IgD-negative memory B cell (primary cell): Measurements from ENCODE around the gene OR6M1. TPM values are rescaled to one million over a fixed set of nuclear protein-coding genes. Genes with fewer than 3 reads are reported as not detected.

Experiments
- H3K27ac Mint-ChIP-seq, 3 donors: one replicate each; pipeline ENCODE4 v1.8.0; 2020 to 2022; ENCODE audit warnings: mild to moderate bottlenecking in 3 of 3, mixed read lengths in 3 of 3, moderate library complexity in 1 of 3
- H3K27me3 Mint-ChIP-seq: one replicate; pipeline ENCODE4 v1.8.0; 2021; ENCODE audit warnings: mixed read lengths
- H3K36me3 Mint-ChIP-seq: one replicate; pipeline ENCODE4 v1.8.0; 2020; ENCODE audit warnings: mild to moderate bottlenecking, mixed read lengths
- H3K4me1 Mint-ChIP-seq, 3 donors: one replicate each; pipeline ENCODE4 v1.8.0; 2020 to 2022; ENCODE audit warnings: mixed read lengths in 3 of 3, mild to moderate bottlenecking in 1 of 3
- H3K4me3 Mint-ChIP-seq, 4 donors: one replicate each; pipeline ENCODE4 v1.8.0; 2020 to 2022; ENCODE audit warnings: mild to moderate bottlenecking in 4 of 4, mixed read lengths in 4 of 4, moderate library complexity in 3 of 4
- H3K9me3 Mint-ChIP-seq, 3 donors: one replicate each; pipeline ENCODE4 v1.8.0; 2020 to 2021; ENCODE audit warnings: mixed read lengths in 3 of 3, mild to moderate bottlenecking in 1 of 3
- polyA plus RNA-seq: library from polyadenylated mRNA; unstranded; fragments of 300-500 nt; fragmentation: Illumina TruSeq; gene quantifications from one replicate; pipeline ENCODE4 v1.2.3, GENCODE V29; 2021

Gene OR6M1, protein sequence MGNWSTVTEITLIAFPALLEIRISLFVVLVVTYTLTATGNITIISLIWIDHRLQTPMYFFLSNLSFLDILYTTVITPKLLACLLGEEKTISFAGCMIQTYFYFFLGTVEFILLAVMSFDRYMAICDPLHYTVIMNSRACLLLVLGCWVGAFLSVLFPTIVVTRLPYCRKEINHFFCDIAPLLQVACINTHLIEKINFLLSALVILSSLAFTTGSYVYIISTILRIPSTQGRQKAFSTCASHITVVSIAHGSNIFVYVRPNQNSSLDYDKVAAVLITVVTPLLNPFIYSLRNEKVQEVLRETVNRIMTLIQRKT
- not detected for polyA plus RNA-seq

DNA sequence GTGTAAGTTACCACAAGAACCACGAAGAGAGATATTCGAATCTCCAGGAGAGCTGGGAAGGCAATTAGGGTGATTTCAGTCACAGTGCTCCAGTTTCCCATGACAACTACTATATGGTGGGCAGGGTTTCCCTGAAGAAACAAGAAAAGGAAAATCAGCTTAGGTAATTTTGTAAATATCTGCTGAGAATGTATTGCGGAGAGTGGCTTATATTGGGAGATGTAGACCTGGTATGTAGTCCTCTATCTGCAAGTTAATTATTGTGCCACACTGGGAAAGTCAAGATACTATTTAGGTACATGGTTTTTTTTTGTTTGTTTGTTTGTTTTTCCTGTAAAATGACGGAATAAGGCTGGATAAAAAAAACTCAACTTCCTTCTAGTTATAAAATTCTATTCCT is at the start of gene OR6M1:
TSS of gene OR6M1 (minus strand) at position 101 of the 400 bp plus-strand sequence. CDS start at position 101, 0 bp downstream.
- Mint-ChIP-seq H3K4me1 (no peaks in the 10 kb centered on the region), H3K9me3 (peaks cover 0 to under 1% (median 0%) of the 10 kb centered on the region in 3 donors), H3K4me3 (no peak within 1 kb of the TSS), H3K27me3 (no peaks in the 10 kb centered on the region), H3K27ac (no peak within 1 kb of the TSS), H3K36me3 (no peaks in the 10 kb centered on the region)

DNA sequence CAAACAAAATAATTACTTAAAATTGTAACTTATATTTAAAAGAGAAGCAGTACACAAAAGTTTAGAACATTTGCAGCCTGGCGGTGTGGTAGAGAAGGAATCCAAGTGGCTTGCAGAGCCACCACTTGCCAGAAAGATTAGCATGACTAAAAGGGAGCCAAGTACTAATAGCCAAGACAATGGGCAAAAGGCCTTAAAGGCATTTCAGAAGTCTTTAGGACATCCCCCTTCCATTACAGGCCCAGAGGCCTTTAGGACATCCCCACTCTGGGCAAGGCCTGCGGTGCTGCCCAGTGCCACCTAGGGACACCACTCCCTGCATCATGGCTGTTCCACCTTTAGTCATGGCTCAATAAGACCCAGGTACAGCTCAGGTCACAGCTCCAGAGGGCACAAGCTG is 46.9 kb upstream of the OR6M1 start:
- no peaks in the 10 kb centered on the region for H3K4me1 Mint-ChIP-seq
- H3K9me3 Mint-ChIP-seq = peaks cover 0 to 7% (median 4%) of the 10 kb centered on the region in 3 donors
- no peak overlapping the region for H3K4me3 Mint-ChIP-seq
- H3K27me3 Mint-ChIP-seq = peaks cover 7% of the 10 kb centered on the region
- no peak overlapping the region for H3K27ac Mint-ChIP-seq
- peaks cover 2% of the 10 kb centered on the region for H3K36me3 Mint-ChIP-seq

DNA sequence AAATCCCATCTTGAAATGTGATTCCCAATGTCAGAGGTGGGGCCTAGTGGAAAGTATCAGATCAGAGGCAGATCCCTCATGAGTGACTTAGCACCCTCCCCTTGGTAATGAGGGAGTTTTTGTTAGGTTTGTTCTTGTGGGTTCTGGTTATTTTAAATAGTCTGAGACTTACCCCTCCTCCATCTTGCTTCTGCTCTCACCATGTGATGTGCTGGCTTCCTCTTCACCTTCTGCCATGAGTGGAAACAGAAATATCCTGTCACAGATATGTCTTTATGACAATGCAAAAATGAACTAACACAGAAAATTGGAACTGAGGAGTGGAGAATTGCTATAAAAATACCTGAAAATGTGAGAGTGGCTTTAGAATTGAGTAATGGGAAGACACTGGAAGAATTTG is 46.2 kb upstream of the OR6M1 start:
- H3K27me3 Mint-ChIP-seq = peaks cover 7% of the 10 kb centered on the region
- H3K36me3 Mint-ChIP-seq = peaks cover 2% of the 10 kb centered on the region
- no peaks in the 10 kb centered on the region for H3K4me1 Mint-ChIP-seq
- H3K9me3 Mint-ChIP-seq = peaks cover 0 to 7% (median 4%) of the 10 kb centered on the region in 3 donors
- no peak overlapping the region for H3K27ac Mint-ChIP-seq
- H3K4me3 Mint-ChIP-seq = no peak overlapping the region

DNA sequence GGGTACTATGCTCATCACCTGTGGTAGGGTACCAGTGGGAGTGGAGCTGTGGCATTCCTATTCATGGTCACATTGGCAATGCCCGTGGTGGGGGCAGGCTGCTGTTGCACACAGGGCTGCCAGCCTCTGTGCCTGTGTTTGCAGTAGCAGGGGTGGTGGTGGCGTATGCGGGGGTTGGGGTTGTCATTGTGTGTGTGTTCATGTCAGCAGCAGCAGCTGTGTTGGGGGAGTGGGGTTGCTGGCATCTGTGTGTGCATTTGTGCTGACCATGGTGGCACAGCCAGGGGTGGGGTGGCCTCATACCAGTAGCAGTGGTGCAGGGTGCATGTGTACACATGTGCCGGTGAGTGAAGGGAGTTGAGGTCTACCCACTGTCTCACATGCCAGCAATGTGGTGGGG is 45.0 kb upstream of the OR6M1 start:
- Mint-ChIP-seq H3K9me3 (peaks cover 0 to 6% (median 4%) of the 10 kb centered on the region in 3 donors), H3K36me3 (peaks cover 2% of the 10 kb centered on the region)

DNA sequence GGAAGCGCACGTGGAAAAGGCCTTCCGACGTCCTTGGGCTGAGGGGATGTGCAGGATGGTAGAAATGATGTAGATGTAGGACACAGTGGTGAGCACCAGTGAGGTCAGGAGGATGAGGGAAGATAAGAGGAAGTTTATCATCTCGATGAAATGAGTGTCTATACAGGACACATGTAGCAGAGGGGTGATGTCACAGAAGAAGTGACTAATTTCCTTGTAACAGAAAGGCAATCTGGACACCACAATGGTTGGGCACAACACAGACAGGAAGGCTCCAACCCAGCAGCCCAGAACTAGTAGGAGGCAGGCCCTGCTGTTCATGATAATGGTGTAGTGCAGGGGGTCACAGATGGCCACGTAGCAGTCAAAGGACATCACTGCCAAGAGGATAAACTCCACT is 35.0 kb upstream of the OR6M1 start:
- Mint-ChIP-seq H3K36me3 (no peaks in the 10 kb centered on the region), H3K27me3 (peaks cover 3% of the 10 kb centered on the region), H3K27ac (no peak overlapping the region), H3K4me3 (no peak overlapping the region), H3K4me1 (no peaks in the 10 kb centered on the region), H3K9me3 (peaks cover 0 to 2% (median 0%) of the 10 kb centered on the region in 3 donors)

More for the DNA sequence above, 45.0 kb upstream of the OR6M1 start:
- H3K27me3 Mint-ChIP-seq = peaks cover 7% of the 10 kb centered on the region
- no peaks in the 10 kb centered on the region for H3K4me1 Mint-ChIP-seq
- no peak overlapping the region for H3K4me3 Mint-ChIP-seq
- H3K27ac Mint-ChIP-seq = no peak overlapping the region

DNA sequence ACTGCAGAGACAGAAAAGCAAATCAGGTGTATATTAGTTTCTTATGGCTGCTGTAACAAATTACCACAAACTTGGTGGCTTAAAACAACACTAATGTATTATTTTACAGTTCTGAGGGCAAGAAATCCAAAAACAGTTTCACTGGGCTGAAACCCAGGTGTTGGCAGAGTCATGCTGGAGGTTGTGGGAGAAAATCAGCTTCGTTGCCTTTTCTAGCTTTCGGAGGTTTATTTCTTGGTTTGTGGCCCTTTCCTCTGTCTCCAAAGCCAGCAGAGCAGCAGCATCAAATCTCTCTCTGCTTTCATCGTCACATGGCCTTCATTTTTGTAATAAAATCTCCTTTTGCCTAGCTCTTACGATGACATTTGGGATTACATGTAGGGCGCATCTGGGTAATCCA is 33.0 kb upstream of the OR6M1 start:
- Mint-ChIP-seq H3K4me3 (no peak overlapping the region), H3K4me1 (no peaks in the 10 kb centered on the region), H3K9me3 (peaks cover 0 to 2% (median 0%) of the 10 kb centered on the region in 3 donors), H3K27ac (no peak overlapping the region), H3K36me3 (no peaks in the 10 kb centered on the region), H3K27me3 (no peaks in the 10 kb centered on the region)

DNA sequence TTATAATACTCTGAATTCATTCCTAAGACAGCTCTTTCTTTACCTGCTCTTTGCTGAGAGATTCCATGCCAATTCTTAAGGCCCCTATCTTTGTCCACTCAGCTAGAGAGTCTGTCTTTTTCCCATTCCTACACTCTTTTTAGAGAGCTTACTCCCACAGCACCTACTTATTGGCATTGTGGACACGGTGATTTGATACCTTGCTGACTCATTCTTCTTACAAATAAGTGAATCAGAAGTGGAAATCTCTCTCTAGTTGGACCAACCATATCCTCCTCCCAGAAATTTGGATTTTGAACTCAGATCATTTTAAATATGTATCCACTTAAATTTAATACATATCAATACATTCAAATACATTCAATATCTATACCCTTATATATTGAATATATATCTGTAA is 32.5 kb upstream of the OR6M1 start:
- Mint-ChIP-seq H3K9me3 (peaks cover 0 to 2% (median 0%) of the 10 kb centered on the region in 3 donors), H3K36me3 (no peaks in the 10 kb centered on the region), H3K27me3 (no peaks in the 10 kb centered on the region), H3K27ac (no peak overlapping the region), H3K4me1 (no peaks in the 10 kb centered on the region), H3K4me3 (no peak overlapping the region)

DNA sequence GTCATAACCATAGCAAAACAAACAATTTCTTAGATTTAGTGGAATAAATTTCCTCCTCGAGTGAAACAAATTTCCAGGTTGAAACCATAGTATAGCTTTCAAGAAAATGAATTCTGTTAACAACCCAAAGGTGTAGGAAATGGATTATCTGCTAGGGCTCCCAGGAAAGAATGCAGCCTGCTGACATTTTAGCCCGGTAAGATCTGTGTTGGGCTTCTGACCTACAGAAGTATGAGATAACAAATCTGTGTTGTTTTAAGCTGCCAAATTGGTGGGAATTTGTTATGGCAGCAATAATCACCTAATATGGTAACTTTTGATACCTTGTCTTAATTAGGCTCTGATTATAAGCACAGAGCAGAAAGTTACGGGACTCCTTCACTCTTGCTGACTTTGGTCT is 32.0 kb upstream of the OR6M1 start:
- Mint-ChIP-seq H3K4me1 (no peaks in the 10 kb centered on the region), H3K9me3 (peaks cover 0 to 2% (median 0%) of the 10 kb centered on the region in 3 donors), H3K27me3 (no peaks in the 10 kb centered on the region), H3K27ac (no peak overlapping the region), H3K4me3 (no peak overlapping the region), H3K36me3 (no peaks in the 10 kb centered on the region)

DNA sequence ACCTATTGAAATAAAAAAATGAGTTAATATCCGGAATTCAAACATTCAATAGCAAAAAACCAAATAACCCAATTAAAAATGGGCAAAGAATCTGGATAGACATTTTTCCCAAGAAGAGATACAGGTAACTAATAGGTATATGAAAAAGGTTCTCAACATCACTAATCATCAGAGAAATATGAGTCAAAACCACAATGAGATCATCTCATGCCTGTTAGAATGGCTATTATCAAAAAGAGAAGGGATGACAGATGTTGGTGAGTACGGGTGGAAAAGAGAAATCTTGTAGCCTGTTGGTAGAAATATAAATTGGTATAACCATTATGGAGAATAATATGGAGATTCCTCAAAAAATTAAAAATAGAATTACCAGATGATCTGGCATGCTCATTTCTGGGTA is 26.9 kb upstream of the OR6M1 start:
- Mint-ChIP-seq H3K4me3 (no peak overlapping the region), H3K27me3 (peaks cover 10% of the 10 kb centered on the region), H3K4me1 (no peaks in the 10 kb centered on the region), H3K27ac (peak overlapping the region in 1 of 3 donors; percentile 5), H3K9me3 (peaks cover 0 to 4% (median 0%) of the 10 kb centered on the region in 3 donors), H3K36me3 (no peaks in the 10 kb centered on the region)

DNA sequence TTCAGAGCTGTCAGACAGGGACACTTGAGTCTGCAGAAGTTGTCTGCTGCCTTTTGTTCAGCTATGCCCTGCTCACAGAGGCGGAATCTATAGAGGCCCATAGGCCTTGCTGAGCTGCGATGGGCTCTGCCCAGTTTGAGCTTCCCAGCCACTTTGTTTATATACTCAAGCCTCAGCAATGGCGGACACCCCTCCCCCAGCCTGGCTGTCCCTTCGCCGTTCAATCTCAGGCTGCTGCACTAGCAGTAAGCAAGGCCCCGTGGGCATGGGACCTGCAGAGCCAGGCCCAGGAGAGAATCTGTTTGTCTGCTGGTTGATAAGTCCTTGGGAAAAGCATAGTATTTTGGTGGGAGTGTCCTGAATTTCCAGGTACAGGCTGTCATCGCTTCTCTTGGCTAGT is 23.6 kb upstream of the OR6M1 start:
- Mint-ChIP-seq H3K27ac (no peak overlapping the region), H3K27me3 (peaks cover 10% of the 10 kb centered on the region), H3K9me3 (peaks cover 0 to 6% (median 2%) of the 10 kb centered on the region in 3 donors), H3K4me3 (peak overlapping the region in 1 of 4 donors; percentile 36), H3K36me3 (no peaks in the 10 kb centered on the region), H3K4me1 (no peaks in the 10 kb centered on the region)

DNA sequence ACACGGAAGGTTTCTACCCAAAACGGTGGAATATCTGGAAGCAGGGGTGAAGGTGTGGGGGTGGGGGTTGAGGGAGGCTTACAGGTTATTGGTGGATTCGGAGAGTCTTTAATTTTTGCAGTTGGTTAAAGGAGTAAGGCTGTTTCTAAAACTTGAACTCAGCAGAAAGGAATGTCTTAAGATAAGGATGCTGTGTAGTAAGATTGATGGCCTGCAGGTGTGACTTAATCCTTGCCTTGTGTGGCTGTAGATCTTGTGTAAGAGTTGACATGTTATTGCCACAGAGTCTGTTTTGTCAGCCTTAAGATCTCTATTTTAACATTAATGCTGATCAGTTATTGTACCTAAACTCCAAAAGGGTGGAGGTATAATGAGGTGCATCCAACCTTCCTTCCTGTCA is 16.4 kb upstream of the OR6M1 start:
- H3K36me3 Mint-ChIP-seq = no peaks in the 10 kb centered on the region
- peaks cover 0 to 6% (median 0%) of the 10 kb centered on the region in 3 donors for H3K9me3 Mint-ChIP-seq
- no peak overlapping the region for H3K27ac Mint-ChIP-seq
- H3K27me3 Mint-ChIP-seq = no peaks in the 10 kb centered on the region
- H3K4me1 Mint-ChIP-seq = peaks cover 0 to 4% (median 0%) of the 10 kb centered on the region in 3 donors
- H3K4me3 Mint-ChIP-seq = no peak overlapping the region

DNA sequence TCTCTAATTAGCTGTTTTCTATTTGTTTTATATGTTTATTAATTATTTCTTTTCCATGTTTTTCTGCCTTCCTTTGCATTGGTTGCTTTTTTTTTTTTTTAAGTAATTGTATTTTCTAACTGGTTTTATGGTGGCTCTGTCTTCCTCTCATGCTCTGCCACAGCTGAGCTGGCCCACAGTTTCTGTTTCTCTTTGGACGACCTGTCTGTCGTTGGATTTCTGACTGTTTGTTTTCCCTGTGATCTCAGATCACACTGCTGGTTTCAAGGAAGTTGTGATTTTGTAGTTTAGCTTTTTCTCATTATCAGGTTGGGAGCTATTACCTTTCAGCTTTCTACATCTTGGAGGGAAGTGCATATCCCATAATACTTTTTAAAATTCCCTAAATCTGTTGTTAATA is 15.9 kb upstream of the OR6M1 start:
- H3K9me3 Mint-ChIP-seq = peaks cover 0 to 6% (median 0%) of the 10 kb centered on the region in 3 donors
- H3K27ac Mint-ChIP-seq = no peak overlapping the region
- no peaks in the 10 kb centered on the region for H3K36me3 Mint-ChIP-seq
- peaks cover 0 to 4% (median 0%) of the 10 kb centered on the region in 3 donors for H3K4me1 Mint-ChIP-seq
- H3K4me3 Mint-ChIP-seq = no peak overlapping the region
- no peaks in the 10 kb centered on the region for H3K27me3 Mint-ChIP-seq

DNA sequence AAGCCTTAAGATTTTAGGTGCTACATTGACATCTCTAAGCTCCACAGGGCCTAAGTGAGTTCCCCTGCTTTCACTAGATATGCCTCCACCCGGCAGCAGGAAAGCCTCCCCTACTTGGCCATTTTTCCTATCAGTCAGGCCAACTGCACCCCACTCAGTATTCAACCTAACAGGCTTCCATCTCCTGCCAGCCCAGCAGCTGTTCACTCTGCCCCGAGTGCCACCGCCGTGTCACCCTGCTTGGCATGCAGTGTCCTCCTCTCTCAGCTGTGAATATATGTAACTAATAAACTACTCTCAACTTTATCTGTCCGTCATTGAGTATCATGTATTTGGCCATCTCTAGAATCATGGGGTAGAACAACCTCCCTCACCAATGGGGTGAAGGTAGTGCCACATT is 9.0 kb upstream of the OR6M1 start:
- Mint-ChIP-seq H3K9me3 (no peaks in the 10 kb centered on the region), H3K4me1 (no peaks in the 10 kb centered on the region), H3K27ac (no peak overlapping the region), H3K36me3 (no peaks in the 10 kb centered on the region), H3K4me3 (no peak overlapping the region), H3K27me3 (no peaks in the 10 kb centered on the region)

DNA sequence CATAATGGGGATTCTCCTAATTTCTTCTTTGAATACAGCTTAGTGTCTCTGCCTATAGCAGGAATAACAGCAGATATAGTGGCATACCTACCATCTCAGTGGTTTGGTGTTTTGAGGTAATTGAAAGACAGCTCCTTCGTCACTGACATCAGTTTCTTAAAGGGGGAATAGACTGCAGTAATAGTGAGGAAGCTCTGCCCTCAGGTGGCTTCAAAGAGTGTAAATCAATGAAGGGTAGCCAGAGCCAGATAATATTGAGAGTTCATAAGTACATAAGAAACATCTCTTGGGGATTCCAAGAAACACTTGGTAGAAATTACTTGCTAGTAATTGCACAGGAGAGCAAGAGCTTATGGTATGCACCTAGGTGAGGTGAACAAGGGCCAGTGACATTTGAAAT is 4.4 kb downstream of the OR6M1 start:
- H3K4me1 Mint-ChIP-seq = no peaks in the 10 kb centered on the region
- H3K4me3 Mint-ChIP-seq = no peak overlapping the region
- H3K27me3 Mint-ChIP-seq = no peaks in the 10 kb centered on the region
- H3K9me3 Mint-ChIP-seq = peaks cover 0 to 2% (median 0%) of the 10 kb centered on the region in 3 donors
- H3K36me3 Mint-ChIP-seq = no peaks in the 10 kb centered on the region
- H3K27ac Mint-ChIP-seq = no peak overlapping the region

DNA sequence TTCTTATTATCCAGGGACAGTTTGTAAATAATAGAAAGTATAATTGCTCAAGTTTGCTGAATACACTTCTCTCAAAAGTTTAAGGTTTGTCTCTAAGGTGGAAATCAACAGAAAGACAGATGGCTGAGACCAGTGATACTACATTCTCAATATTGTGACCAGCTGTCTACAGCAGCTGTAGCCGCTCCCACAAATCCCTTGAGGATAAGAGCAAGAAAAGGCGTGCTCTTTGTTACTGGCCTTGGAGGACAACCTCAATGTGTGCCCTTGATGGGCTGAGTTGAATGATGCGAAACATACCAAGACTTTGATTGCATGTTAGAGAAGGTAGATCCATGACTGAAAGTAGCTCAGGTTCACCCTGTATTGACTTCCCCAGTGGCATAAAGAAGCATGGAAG is 6.1 kb downstream of the OR6M1 start:
- no peaks in the 10 kb centered on the region for H3K36me3 Mint-ChIP-seq
- H3K27ac Mint-ChIP-seq = no peak overlapping the region
- H3K9me3 Mint-ChIP-seq = peaks cover 0 to 2% (median 0%) of the 10 kb centered on the region in 3 donors
- peaks cover 1% of the 10 kb centered on the region for H3K27me3 Mint-ChIP-seq
- H3K4me1 Mint-ChIP-seq = no peaks in the 10 kb centered on the region
- no peak overlapping the region for H3K4me3 Mint-ChIP-seq

DNA sequence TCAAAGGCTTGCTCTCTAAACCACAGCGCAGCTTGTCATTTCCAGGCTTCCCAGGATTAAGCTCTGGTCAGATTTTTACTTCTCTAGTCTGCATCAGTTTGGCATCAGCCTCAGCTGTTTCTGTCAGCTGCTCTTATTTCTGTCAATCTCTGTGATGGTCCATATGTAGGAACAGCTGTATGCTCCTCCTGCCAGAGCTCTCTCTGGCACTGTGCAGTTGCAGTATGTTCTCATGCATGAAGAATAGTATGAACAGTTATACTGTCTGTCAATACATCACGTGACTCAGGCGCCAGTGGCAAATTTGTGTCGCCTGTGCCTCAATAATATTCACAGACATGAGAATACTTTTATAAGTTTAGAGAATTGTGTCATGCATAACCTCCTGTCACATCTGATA is 6.7 kb downstream of the OR6M1 start:
- no peaks in the 10 kb centered on the region for H3K36me3 Mint-ChIP-seq
- H3K27me3 Mint-ChIP-seq = peaks cover 1% of the 10 kb centered on the region
- peaks cover 0 to 5% (median 0%) of the 10 kb centered on the region in 3 donors for H3K9me3 Mint-ChIP-seq
- H3K4me1 Mint-ChIP-seq = no peaks in the 10 kb centered on the region
- H3K27ac Mint-ChIP-seq = no peak overlapping the region
- H3K4me3 Mint-ChIP-seq = no peak overlapping the region
